Stimulated activated CD4-positive, alpha-beta T cell treated with anti-CD3 and anti-CD28 coated beads, Interleukin-1b, Interleukin-23, amount 100 ng/mL, for 4 hours (primary cell): ENCODE measurements around the gene KCNH2.

Experiments
- DNase-seq, 2 donors: peaks; one replicate each; pipeline ENCODE4 v3.0.0-alpha.2; 2020; ENCODE audit warnings: low read depth in 2 of 2

Gene KCNH2

DNA sequence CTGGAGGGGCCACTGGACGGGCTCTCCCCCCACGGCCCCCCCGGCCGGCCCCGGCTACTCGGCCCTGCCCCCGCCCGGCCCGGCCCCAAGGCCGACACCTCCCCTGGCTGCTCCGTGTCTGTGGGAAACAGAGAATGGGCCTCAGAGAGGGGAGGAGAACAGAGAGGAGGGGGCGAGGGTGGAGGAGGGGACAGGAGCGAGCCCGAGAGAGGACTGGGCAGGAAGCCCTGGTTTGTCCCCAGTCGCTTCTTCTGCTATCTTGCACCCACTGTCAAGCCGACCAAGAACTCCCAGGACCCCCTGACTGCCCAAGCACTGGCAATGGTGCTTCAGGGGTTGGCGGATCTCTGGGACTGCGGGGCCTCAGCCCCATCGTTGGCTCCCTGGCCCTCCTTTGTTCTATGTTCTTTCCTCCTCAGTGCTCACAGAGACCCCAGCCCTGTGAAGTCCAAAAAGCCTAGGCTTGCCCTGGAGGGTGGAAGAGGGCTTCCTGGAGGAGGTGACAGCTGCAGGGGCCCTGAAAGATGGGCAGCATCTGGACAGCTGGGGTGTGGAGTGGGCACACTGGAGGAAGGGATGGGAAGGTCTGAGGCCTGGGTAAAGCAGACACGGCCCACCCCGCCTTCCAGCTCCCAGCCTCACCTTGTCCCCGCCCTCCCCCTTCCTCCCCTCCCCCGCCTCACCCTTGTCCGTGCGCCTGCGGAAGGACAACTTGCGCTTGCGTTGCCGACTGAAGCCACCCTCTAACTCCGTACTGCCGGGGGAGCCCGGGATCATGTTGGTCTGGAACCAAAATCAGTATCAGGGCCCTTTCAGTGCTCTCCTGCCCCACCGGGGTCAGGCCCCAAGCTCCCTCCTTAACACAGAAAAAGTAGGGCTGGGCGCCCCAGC is 30.1 kb downstream of the KCNH2 start:
- DNase-seq = no peak

DNA sequence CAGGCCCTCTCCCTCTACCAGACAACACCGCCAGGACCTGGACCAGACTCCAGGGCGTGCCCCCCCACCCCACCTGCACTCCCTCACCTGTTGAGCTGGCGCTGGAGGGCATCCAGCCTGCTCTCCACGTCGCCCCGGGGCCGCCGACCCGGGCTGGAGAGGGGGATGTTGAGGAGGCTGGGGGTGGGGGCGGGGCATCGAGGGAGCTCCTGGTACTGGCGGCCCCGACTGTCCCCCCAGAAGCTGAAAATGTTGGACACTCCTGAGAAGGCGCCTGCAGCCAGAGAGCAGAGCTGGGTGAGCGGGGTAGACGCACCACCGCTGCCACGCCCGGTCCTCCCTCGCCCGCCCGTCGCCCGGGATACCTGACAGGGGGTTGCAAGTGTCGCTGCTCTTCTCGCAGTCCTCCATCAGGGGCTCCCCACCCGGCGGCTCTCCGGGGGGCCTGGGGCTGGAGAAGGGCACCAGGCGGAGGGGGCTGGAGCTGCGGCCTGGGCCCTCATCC is 30.8 kb downstream of the KCNH2 start:
- DNase-seq = no peak

GRCh38 chr7:150946421-150947240 is 31.5 kb downstream of the KCNH2 start:
- no peak for DNase-seq

DNA sequence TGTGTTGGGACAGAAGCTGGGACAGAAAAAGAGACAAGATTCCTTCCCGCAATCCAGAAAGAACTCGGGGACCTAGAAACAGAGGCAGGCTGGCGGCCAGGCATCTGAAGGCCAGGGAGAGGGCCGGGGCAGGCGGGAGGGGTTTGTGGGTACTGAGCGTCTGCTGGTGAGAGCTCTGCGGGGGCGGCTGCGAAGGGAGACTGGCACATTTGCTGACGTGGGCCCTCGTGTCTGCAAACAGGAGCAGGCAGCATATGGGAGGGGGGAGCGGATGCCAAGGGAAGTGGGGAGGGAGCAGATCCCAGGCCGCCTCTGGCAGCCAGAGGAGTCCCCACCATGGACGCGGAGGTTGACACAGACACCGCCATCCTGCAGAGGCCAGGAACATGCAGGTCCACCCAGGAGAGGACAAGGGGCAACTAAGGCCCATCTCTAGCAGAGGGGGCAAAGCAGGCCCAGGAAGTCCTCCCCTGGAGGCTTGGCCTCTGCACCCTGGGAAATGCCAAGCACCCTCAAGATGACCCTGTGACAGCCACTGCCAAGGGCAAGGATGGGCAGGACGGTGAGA is 32.2 kb downstream of the KCNH2 start:
- no peak for DNase-seq

DNA sequence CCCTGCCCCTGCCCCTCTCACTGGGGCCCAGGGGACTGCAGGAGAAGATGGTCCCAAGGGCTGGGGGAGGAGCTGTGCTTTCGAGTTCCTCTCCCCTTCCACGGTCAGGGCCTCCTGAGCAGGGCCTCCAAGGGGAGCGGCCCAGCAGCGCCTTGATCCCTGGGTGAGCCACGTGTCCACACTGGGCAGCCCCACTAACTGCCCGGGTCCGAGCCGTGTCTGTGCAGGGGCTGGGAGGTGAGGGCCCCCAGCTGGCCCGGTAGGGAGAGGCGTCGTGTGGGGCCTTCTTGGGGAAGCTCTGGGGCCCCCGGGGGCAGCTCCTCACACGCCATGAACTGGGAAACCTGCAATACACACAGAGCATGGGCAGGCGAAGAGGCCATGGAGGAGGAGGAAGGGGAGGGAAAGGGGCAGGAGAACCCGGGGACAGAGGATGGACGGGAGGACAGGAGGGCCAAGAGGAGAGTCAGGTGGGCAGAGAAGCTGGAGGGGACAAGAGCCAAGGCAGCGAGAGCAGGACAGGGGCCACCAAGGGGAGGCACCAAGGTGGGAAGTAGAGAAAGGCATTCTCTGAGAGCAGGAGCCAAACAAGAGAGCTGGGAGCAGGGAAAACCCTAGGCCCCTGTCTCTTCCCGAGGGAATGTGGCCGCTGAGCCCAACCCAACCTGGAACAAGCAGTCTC is 32.8 kb downstream of the KCNH2 start:
- no peak for DNase-seq

GRCh38 chr7:150944066-150945042 is 33.8 kb downstream of the KCNH2 start:
- DNase-seq = no peak

DNA sequence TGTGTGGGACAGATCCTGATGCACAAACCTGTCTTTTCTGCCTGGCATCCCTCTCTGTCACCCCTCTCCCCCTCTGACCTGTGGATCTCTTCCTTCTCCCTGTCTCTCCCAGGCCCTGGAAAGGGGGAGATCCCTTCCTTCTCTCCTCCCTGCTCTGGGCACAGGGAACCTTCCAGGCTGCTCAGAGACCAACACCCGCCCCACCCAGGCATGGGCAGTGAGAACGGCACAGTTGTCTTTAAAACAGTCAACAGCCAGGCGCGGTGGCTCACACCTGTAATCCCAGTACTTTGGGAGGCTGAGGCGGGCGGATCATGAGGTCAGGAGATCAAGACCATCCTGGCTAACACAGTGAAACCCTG is 34.7 kb downstream of the KCNH2 start:
- DNase-seq = no peak

- no peak for DNase-seq
These were observed 35.3 kb downstream of the KCNH2 start for GRCh38 chr7:150942591-150943452.

DNA sequence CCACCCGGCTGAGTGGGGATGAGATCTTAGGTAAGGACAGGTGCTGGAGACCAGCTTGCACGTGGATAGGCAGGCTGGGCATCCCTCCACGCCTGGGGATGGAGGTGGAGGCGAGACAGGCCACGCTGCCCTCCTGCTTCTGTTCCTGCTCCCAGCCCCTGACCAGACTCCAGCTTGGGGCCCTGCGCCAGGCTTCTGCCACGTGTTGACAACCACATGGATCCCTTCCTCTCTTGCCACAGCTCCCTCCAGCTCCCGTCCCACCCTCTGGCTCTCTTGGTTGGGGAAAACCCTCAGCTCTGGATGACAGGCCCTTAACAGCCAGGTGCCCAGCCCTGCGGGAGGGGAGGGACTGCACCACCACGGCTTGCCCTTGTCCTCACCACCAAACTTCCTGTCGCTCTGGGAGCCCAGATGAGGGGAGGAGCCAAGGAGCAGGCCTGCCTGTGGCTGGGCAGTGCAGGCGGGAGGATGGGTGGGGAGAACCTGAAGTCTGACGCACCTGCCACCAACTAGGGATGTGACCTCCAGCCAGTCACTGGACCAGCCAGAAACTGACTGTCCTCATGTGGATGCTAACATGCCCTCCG is 36.0 kb downstream of the KCNH2 start:
- DNase-seq = peak in 1 of 2 donors; percentile 12

- no peak for DNase-seq
These were observed 36.6 kb downstream of the KCNH2 start for GRCh38 chr7:150941351-150942000.

DNA sequence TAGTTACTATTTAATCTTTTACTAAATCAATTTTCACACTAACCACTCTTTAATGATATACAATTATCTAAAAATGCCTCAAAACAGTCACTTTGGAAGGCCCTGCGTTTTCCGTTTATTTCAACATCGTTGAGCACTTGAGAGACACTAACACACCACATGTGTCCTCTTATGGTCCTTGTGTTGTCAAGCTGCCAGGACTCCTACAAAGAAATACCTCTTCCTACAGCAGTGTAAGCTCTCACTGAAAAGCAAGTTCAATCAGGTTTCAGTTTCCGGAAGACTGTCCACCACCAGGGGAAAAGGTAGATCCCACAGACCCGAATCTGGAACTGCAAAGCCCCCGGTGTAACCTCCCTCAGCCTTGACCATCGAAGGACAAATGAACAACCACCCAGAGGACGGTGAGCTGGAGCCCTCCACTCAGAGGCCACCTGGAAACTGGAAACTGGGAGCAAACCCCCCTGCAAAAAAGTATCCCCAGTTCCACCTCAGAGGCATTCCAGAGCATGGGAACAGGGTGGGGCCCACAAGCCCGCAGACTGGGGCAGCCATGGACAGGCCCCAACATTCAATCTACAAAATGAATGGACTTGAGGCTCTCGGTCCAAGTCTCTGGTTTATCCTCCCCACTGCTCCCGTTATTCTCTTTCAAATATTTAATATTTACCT is 37.6 kb downstream of the KCNH2 start:
- no peak for DNase-seq

DNA sequence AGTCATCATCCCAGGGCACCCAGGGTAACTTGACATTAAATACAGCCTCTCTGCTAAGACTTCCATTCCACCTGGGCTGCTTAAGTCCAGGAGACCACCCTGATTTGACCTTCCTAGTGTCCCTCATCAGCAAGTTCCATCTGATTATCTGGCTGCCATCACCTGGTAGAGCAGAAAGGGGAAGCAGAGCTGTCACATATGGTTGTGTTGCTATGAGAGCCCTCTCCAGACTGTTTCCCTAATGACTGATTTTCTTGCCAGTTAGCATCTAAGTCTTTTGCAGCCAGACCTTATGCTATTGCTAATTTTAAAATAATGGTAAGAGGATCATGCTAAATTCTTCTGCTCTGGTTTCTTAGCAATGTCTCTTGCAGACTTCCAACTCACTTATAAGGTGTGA is 38.7 kb downstream of the KCNH2 start:
- DNase-seq = no peak

GRCh38 chr7:150939052-150939451 is 39.1 kb downstream of the KCNH2 start:
- no peak for DNase-seq

DNA sequence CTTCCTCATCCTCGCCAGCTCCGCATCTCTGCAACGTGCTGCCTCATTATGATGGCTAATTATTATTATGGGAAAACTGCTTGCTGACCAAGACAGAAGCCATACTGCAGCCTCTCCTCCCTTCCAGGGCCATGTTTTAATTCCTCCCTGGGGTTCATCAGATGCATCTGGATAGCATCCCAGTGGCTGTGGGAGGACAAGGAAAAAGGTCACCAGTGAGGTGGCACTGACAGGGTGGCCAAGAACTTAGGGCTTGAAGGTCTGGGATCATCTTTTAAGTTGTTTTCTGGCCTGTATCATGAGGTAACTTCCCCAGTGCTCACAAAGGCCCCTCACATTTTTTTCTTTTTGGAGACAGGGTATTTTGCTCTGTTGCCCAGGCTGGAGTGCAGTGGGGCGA is 39.6 kb downstream of the KCNH2 start:
- DNase-seq = no peak

DNA sequence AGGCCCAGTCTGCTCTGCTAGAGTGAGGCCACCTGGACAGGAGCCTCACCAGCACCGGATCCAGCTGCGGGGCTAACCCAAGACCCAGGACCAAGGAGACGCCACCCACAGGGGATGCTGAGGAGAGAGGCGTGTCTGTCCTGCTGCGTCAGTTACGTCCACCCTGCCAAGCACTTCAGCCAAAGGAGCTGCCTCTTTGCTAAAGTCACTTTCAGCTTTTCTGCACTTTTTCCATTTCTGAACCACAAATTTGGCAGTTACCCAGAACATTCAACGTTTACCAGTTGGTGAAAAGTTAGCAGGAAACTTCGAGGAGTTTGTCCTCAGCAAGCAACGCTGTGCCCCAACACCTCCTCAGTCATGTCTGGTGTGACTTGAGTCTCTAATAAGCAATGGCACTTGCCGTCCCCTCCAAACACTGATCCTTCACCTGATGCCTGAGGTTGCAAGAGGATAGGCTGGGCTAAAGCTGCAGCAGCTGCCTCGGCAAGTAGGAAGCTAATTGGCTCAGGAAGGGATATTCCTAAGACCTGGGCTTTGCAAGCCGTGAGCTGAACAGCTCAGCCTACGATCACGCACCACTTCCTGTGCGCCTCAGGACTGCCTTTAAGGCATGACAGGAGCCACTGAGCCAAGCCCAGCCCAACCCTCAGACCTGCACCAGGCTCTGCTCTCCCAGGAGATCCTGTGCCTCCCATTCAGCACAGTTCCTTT is 40.1 kb downstream of the KCNH2 start:
- DNase-seq = no peak

- DNase-seq = no peak
These were observed 42.1 kb downstream of the KCNH2 start for GRCh38 chr7:150936018-150936417.

GRCh38 chr7:150935149-150935548 is 43.0 kb downstream of the KCNH2 start:
- DNase-seq = no peak
